ENCODE results near the gene UBXN7. TPM values are rescaled to one million over a fixed set of nuclear protein-coding genes. Genes with fewer than 3 reads are reported as not detected.

Gene UBXN7
- total RNA-seq, 4 donors from 2014 or later = 21.7 to 48.6 (median 33.8) TPM

DNA sequence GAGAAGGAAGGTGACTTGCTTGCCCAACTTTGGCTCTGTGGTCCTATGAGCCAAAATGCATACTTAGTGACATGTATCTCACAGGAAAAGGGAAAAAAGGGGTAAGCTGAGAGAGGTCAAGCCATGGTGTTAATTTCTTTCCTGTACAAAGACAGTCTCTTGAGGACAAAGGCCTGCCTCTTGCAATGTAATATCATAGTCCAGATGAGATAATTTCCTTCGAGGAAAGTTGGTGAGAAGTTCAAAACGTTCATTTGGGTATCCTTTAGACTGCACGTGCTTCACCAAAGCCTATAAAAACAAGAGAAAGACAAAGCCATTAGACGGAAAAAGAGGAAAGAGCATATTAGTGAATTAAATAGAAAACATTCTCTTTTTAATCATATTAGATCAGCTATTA lies 75.7 kb downstream of the UBXN7 start:
- Histone ChIP-seq H3K36me3 (peaks cover 44% of the 10 kb centered on the region), H3K4me1 (no peaks in the 10 kb centered on the region)
- 83% methylated on average over 4 of the region's 4 CpGs for WGBS

DNA sequence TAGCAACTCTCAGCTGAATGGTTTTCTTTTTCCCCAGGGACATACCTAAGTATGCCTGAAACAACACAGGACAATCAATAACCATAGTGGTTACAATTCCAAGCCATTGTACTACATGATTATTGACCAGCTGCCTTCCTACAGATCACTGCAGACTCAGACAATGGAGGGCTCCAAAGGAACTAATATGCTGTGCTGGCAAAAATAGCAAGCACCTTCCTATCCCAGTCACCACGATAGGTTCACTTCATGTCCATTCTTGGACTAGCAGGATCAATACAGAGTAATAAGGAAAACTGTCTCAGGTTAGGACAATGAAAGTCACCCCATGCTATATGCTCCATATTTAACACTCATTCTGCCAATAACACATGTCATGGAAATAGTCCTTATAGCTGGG lies 76.6 kb downstream of the UBXN7 start:
- H3K27me3 ChIP-seq = no peaks in the 10 kb centered on the region
- no peak for TF ChIP-seq POLR2AphosphoS5 (IDR thresholded peaks at IDR 0.05)
- TF ChIP-seq POLR2A (IDR thresholded peaks at IDR 0.05) = no peak
- TF ChIP-seq, protein P1, sequence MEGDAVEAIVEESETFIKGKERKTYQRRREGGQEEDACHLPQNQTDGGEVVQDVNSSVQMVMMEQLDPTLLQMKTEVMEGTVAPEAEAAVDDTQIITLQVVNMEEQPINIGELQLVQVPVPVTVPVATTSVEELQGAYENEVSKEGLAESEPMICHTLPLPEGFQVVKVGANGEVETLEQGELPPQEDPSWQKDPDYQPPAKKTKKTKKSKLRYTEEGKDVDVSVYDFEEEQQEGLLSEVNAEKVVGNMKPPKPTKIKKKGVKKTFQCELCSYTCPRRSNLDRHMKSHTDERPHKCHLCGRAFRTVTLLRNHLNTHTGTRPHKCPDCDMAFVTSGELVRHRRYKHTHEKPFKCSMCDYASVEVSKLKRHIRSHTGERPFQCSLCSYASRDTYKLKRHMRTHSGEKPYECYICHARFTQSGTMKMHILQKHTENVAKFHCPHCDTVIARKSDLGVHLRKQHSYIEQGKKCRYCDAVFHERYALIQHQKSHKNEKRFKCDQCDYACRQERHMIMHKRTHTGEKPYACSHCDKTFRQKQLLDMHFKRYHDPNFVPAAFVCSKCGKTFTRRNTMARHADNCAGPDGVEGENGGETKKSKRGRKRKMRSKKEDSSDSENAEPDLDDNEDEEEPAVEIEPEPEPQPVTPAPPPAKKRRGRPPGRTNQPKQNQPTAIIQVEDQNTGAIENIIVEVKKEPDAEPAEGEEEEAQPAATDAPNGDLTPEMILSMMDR (IDR thresholded peaks at IDR 0.05) = no peak
- no peak for TF ChIP-seq EP300 (IDR thresholded peaks at IDR 0.05)
- no peak for DNase-seq (ENCODE audit: low spot score in 2 of 2)
- no peak overlapping the region for H3K27ac ChIP-seq
- no peak overlapping the region for H3K4me3 ChIP-seq
- 95% methylated on average over 1 of the region's 1 CpG for WGBS
- no peaks in the 10 kb centered on the region for H3K9me3 ChIP-seq
- peaks cover 36% of the 10 kb centered on the region for H3K36me3 ChIP-seq
- H3K4me1 ChIP-seq = no peaks in the 10 kb centered on the region

More for the DNA sequence above, 75.7 kb downstream of the UBXN7 start:
- Histone ChIP-seq H3K27ac (no peak overlapping the region), H3K27me3 (no peaks in the 10 kb centered on the region), H3K4me3 (no peak overlapping the region), H3K9me3 (no peaks in the 10 kb centered on the region)
- DNase-seq (ENCODE audit: low spot score in 2 of 2) = no peak
- TF ChIP-seq POLR2AphosphoS5 (IDR thresholded peaks at IDR 0.05) (no peak), POLR2A (IDR thresholded peaks at IDR 0.05) (no peak), EP300 (IDR thresholded peaks at IDR 0.05) (no peak)
- TF ChIP-seq, protein P1 (IDR thresholded peaks at IDR 0.05) = no peak

GRCh38 chr3:196354132-196354531 lies 78.1 kb downstream of the UBXN7 start:
- TF ChIP-seq POLR2A (IDR thresholded peaks at IDR 0.05) (no peak), POLR2AphosphoS5 (IDR thresholded peaks at IDR 0.05) (no peak), EP300 (IDR thresholded peaks at IDR 0.05) (no peak)
- TF ChIP-seq, protein P1 (IDR thresholded peaks at IDR 0.05) = no peak
- Histone ChIP-seq H3K27ac (no peak overlapping the region), H3K4me1 (no peaks in the 10 kb centered on the region), H3K4me3 (no peak overlapping the region), H3K27me3 (no peaks in the 10 kb centered on the region), H3K9me3 (no peaks in the 10 kb centered on the region), H3K36me3 (peaks cover 31% of the 10 kb centered on the region)
- WGBS = 44% methylated on average over 6 of the region's 6 CpGs
- no peak for DNase-seq (ENCODE audit: low spot score in 2 of 2)

GRCh38 chr3:196351541-196351940 lies 80.7 kb downstream of the UBXN7 start:
- TF ChIP-seq POLR2A (IDR thresholded peaks at IDR 0.05) = no peak
- no peak for TF ChIP-seq EP300 (IDR thresholded peaks at IDR 0.05)
- TF ChIP-seq, protein P1 (IDR thresholded peaks at IDR 0.05) = no peak
- TF ChIP-seq POLR2AphosphoS5 (IDR thresholded peaks at IDR 0.05) = no peak
- Histone ChIP-seq H3K27me3 (no peaks in the 10 kb centered on the region), H3K9me3 (no peaks in the 10 kb centered on the region), H3K27ac (no peak overlapping the region), H3K4me1 (no peaks in the 10 kb centered on the region), H3K4me3 (no peak overlapping the region), H3K36me3 (peaks cover 25% of the 10 kb centered on the region)
- no peak for DNase-seq (ENCODE audit: low spot score in 2 of 2)
- WGBS = 72% methylated on average over 6 of the region's 6 CpGs

DNA sequence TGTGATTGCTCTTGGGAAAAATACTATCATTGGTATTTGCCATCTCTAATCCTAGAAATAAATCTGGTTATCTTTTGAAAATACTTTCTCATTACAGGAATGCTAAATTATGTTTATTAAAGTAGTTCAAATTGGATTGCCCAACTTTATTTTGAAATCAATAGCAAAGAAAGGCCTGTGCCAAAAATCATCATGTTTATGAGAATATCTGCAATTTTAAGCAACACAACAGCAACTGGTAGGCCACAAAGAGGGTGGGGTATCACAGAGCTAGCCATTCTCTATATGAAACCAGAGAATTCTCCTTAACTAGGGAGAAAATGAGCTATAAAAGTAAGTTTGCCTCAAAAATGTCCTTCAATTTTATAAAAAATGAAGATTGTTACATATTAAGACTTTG lies 82.2 kb downstream of the UBXN7 start:
- peaks cover 10% of the 10 kb centered on the region for H3K36me3 ChIP-seq
- H3K27ac ChIP-seq = no peak overlapping the region
- DNase-seq (ENCODE audit: low spot score in 2 of 2) = no peak
- TF ChIP-seq POLR2A (IDR thresholded peaks at IDR 0.05) = no peak
- TF ChIP-seq EP300 (IDR thresholded peaks at IDR 0.05) = no peak
- TF ChIP-seq, protein P1 (IDR thresholded peaks at IDR 0.05) = no peak
- no peak for TF ChIP-seq POLR2AphosphoS5 (IDR thresholded peaks at IDR 0.05)
- no peak overlapping the region for H3K4me3 ChIP-seq
- H3K27me3 ChIP-seq = no peaks in the 10 kb centered on the region
- no peaks in the 10 kb centered on the region for H3K4me1 ChIP-seq
- no peaks in the 10 kb centered on the region for H3K9me3 ChIP-seq

Measured in suprapubic skin (tissue), 4 donors.